LHCN-M2 (cell line): ENCODE results near the gene MTF2. TPM values are rescaled to one million over a fixed set of nuclear protein-coding genes. Genes with fewer than 3 reads are reported as not detected.
"Not testable (repeated sequence)": the region's sequence is repeated elsewhere in the genome, so short reads cannot be mapped to it uniquely, and the experiment has no call there.

Experiments
- DNase-seq: peaks from one replicate; pipeline ENCODE4 v3.0.0-alpha.2; 2012; ENCODE audit warnings: low read depth
- polyA plus RNA-seq: library from polyadenylated mRNA; unstranded; fragments of >200 nt; gene quantifications from one replicate; pipeline ENCODE4 v1.2.1, GENCODE V29; 2012; ENCODE audit warnings: missing spikeins
- total RNA-seq: library from RNA; depleted of rRNA; stranded (reverse); fragments of >200 nt; gene quantifications from 2 replicates; pipeline ENCODE4 v1.2.3, GENCODE V29; 2014; rRNA removed

MTF2 gene
- total RNA-seq: 13.3 and 17.4 TPM in 2 replicates
- polyA plus RNA-seq: 5.9 TPM

DNA sequence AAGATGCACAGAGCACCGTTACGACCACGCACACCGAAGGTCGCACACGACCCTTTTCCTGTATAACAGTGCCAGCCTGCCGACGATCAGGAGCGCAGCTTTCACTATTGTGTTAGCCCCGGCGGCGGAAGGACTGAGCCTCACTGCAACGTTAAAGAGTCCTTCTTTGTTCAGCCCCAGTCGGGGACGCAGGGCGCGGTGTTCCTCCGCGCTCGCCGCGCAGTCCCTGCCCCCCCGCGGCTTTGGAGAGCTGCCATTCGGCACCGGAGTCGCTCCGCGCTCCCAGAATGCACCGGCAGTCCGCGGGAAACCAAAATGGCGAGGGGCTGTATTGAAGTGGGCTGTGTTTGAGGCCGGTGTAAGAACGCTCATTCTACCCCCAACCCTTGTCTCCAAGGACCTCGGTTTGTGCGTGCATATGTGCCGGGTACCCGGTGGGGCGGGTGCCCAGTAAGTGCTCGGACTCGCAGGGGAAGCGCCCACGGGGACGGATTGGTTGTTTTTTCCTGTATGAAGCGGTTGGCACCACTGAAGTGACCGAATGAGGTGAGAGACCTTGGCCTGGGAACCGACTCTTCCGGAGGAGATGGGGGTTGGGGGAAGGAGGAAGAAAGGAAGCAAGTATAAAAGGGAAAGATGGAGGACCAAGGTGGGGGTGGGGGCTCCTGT is at the start of gene MTF2:
MTF2 (plus strand) TSS at position 298 of the 669 bp plus-strand sequence; CDS start at position 542, 244 bp downstream.
- peak; percentile 97 for DNase-seq

DNA sequence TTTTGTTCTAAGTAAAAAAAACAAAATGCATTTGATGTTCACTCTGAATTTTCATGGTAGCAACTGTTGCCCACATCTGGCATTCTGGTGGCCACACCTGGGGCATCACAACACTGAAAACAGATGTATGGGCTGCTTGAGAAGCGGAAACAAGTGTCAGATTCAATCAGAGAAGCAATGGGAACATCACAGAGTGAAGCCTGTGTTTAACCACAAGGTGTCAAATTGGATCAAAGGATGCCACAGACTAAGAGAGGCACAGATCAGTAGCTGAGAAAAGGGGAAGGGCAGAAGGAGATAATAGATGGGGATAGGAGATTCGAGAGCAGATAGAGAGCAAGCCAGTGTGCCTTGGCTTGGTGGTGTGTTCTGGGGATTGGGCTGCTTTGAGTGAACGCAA is 49.8 kb upstream of the MTF2 start:
- no peak for DNase-seq

DNA sequence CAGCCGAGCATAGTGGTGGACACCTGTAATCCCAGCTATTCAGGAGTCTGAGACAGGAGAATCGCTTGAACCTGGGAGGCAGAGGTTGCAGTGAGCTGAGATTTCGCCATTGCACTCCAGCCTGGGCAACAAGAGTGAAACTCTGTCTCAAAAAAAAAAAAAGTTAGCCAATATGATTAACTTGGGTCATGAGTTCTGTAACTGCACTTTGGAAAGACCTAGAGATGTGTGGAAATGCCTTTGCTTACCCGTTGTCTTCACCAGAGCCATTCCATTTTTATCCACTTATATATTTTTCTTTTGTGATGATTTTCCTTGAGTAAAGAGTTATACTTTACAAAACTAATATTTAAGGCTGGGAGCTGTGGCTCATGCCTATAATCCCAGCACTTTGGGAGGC is 48.9 kb upstream of the MTF2 start:
- not testable (repeated sequence) for DNase-seq

DNA sequence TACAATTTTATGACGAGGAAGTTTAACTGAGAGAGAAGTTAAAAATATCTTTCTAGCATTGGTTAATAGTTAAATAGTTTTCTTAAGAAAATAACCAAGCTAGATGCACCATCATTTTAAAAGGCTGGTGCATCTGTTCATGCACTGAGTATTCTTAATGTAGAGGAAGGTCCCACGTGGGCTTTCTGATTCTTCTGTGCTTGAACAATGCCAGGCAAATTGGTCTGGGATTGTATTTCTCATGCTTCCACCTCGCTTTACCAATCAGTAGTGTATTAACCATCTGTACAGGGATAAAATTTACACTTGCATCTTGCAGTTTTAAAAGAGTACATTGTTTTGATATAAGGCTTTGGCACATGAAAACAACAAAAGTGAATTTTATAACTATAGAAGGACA is 47.4 kb upstream of the MTF2 start:
- DNase-seq: no peak

DNA sequence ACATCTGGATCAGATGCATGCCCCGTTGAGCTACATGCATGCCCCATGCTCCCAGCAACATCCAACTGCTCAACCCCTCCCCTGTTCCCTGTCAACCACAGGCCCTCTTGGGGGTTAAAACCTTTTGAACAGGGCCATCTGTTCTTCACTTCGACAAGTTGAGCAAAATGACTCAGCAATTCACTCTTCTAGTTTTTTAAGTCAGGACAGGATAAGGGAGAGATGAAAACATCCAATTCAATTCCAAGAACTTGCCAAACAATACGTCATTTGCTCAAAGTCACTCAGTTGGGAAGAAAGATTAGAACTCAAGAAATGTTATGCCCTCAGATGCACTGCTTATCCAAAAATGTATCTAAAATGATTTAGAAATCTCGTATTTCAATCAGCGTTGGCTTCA is 46.1 kb upstream of the MTF2 start:
- DNase-seq: peak; percentile 11

DNA sequence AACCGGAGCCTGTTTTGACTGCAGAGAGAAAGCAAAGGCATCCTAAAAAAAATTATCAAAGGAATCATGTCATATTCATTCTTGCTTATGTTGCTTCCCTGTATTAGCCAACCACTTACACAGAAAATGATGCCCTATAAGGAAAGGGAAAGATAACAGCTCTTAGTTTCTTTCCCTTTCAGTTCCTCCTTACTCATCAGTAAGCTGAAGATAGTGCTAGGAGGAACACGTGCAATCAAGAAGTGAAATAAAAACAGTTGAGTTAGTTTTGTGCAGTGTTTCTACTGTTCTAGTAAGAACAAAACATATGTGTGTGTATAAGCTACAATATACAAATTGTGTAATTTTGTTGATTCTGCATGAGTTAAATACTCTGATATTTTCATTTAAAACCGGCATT is 45.3 kb upstream of the MTF2 start:
- no peak for DNase-seq

DNA sequence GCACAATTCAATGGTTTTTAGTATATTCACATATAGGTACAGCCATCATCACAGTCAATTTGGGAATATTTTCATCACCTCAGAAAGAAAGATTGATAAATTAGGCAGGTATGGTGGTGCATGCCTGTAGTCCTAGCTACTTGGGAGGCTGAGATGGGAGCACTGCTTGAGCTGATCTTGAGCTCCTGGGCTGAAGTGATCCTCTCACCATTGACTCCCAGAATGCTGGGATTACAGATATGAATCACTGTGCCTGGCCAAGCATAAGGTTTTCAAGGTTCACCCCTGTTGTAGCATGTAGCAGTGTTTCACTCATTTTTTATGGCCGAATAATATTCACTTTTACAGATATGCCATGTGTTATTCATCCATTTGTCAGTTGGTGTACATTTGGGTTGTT is 44.7 kb upstream of the MTF2 start:
- DNase-seq: no peak

DNA sequence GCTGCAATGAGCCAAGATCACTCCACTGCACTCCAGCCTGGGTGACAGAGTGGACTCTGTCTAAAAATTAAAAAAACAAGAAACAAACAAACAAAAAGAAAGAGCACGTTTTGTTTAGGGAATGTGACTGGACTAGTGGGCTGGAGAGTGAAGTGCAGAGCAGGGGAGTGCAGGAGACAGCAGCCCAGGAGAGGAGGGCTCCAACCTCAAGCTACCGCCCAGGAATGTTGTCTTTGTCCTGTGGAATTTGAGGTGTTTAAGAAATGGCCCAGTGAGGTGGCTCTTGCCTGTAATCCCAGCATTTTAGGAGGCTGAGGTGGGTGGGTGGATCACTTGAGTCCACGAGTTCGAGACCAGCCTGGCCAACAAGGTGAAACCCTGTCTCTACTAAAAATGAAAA is 42.4 kb upstream of the MTF2 start:
- no peak for DNase-seq

DNA sequence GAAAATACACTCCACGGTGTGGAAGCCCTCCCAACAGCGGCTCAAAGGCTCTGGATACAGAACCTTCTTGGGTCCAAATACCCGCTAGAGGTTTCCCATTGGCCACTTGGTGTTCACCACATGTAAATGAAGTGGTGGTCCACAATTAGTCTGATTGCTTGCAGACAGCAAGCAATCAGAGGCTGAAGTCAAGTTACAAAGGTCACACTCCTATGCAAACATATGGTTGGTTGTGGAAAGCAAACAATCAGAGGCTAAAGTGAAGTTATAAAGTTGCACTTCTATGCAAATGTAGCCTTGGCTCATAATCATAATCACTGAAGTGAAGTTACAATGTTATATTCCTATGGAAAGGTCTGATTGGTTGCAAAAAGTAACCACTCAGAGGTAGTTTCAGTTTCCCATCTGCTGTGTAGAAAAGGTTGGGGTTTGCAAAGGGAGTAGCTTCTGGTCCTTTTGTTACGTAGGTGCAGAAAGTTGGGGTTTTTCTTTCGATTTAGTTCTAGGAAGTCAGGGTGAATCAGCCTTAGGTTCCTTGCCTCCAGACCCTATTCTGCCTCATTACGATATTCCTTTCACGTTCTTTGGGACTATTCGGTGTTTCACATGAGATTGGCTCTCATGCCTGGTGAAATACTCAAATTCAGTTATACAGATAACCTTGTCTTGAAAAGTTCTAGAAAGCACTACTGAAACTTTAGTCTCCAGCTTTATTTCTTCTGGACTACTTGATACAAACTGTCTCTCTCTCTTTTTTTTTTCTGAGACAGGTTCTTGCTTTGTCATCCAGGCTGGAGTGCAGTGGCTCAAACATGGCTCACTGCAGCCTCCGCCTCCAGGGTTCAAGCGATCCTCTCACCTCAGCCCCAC is 36.7 kb upstream of the MTF2 start:
- no peak for DNase-seq

DNA sequence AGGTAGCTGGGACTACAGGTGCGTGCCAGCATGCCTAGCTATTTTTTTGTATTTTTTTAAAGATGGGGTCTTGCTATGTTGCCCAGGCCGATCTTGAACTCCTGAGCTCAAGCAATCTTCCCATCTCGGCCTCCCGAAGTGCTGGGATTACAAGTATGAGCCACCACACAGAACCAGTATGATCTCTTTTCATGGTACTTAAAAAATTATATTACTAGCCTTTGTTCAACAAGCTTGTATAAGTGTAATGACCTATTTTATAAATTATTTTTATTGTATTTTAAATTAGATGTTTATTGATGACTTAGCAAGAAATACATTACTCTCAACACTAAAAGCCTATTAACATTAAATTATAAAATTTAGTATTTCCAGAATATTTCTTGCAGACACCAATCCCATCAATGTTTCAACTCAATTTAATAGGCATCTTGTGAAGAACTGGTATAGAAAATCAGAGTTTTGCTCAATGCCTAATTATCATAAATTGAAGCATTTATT is 36.0 kb upstream of the MTF2 start:
- no peak for DNase-seq

DNA sequence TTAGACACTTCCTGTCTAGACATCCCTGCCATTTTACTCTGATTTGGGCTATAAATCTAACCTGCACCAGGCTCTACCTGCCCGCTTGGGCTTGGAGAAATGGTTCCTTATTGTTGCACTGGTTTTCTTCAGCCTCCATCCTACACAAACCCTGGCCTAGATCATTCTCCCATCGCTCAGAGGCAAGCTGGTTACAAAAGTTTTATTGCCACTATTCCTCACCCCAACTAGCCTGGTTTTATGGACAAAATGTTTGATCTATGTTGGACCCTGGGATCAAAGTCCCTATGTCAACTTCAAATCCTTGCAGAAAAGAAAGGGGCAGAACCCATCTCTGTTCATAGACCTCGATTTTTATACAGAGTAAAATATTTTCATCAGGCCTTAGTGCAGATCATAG is 31.5 kb upstream of the MTF2 start:
- no peak for DNase-seq

DNA sequence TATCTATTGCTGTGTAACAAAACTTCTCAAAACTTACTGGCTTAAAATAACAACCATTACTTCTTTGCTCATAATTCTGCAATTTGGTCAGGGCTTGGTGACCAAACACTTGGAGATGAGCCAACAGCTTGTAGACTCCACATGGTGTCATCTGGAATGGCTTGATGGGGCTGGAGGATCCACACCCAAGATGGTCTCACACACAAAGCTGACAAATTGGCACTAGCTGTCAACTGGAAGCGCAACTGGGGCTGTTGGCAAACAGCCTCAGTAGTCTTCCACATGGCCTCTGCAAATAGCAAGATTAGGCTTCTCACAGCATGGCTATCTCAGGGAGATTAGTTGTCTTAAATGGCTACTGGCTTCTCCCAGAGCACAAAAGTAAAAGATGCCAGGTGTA is 27.1 kb upstream of the MTF2 start:
- peak; percentile 6 for DNase-seq

DNA sequence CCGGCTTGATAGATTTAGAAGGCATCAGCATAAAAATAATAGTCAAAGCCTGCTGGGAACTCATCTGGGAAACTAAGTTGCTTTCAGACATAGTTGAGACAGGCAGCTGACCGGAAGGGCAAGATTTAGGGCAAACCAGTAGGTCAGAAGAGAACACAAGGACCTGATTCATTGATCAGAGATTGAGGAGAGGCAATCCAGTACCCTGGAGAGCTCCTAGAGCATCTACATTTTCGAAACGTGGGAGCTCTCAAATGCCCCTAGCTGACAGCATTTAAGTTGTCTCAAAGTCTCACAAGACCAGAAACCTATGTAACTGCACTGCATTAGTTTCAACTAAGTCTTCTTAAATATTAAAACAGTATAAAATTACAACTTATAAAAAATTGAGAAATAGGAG is 22.9 kb upstream of the MTF2 start:
- peak; percentile 26 for DNase-seq

DNA sequence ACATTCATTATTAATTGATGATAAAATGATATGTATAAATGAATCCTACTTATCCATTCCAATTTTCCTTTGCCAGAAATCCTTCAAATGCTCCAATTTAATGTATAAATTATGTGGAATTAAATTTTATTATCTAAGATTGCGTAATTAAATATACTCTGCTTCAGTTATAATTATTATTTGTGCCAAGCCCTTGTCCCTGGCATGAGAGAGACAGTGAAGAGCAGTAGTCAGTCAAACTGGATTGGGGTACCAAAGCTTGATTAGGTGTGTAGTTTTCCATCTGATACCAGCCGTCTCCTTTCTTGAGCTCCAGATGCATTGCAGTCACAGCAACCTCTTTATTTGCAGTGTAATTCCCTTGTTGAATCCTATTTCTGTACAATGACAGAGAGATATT is 22.4 kb upstream of the MTF2 start:
- DNase-seq: no peak

DNA sequence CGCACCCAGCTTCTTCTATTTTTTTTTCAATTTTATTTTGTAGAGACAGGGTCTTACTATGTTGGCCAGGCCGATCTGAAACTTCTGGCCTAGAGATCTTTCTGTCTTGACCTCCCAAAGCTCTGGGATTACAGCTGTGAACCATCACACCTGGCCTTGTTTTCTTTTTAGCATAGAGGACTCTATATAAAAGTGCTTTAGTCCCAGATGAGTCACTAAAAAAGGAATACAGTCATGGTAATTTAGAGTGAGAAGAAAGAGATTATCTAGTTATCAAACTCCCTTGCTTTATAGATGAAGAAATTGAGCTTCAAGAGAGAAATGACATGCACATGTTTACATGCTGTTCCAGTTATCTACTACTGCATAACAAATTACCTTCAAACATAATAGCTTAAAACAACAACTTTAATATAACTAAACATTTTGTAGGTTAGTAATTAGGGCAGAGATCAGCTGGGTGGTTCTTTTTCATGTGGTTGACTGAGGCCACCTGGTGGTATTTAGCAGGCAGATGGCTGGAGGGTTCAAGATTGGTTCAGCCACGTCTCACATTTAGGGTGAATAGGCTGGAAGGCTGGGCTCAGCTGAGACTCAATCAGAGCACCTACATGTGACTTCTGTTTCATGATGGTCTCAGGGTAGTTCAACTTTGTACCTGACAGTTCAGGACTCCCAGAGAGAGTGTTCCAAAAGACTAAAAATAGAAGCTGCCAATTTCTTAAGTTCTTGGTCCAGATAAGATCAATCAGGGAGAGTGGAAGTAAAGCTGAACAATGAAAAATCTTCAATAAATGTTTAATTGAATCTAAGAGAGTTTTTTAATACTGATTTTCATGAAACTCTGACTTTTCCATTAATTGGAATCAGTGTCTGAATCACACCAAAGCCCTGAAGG is 16.9 kb upstream of the MTF2 start:
- peak; percentile 41 for DNase-seq

DNA sequence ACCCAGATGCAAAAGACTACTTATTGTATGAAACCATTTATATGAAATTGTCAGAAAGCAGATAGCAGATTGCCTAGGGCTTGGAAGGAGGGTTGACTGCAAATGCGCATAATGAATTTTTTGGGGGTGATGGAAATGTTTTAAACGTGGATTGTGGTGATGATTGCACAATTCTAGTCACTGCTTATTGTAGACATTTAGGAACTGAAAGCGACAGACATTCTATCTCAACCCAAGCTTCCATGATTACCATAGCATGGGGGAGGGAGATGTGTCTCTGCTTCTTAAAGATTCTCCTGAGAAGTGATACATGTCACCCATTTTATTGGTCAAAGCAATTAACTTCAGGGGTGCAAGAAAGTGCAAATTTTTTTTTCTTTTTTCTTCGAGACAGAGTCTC is 2.8 kb upstream of the MTF2 start:
- no peak for DNase-seq

DNA sequence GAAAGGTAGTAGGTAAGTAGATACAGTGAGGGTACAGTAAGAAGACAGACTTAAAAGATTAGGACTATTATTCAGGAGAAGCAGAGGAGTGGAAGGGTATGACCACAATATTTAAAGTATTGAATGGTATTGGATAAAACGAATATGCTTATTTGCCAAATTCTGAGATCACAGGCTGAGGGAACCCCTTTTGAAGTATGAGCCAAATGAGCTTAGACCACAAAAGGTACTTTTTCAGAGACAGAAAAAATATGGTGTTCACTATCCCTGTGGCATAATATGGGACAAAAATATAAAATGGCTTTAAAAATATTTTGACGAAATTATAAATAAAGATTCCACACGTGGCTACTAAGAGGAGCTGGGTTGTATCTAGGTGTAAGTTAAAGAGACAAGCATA is 880 bp upstream of the MTF2 start:
- DNase-seq: no peak

DNA sequence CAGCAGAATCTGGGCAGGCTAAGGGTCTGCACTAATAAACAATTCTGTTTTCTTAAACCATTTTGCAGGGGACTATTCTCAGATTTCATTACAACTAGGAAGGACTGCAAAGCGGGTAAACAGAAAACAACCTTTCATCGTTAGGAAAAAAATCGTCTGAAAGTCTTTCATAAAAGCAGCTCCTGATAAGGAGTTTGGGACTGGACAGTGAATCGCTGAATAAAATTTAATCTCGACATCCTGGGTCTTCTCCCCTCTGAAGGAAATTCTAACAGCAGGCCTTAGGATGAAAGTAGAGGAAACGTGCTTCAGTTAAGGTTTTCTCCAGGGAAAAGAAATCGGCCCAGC is 471 bp upstream of the MTF2 start:
- no peak for DNase-seq

DNA sequence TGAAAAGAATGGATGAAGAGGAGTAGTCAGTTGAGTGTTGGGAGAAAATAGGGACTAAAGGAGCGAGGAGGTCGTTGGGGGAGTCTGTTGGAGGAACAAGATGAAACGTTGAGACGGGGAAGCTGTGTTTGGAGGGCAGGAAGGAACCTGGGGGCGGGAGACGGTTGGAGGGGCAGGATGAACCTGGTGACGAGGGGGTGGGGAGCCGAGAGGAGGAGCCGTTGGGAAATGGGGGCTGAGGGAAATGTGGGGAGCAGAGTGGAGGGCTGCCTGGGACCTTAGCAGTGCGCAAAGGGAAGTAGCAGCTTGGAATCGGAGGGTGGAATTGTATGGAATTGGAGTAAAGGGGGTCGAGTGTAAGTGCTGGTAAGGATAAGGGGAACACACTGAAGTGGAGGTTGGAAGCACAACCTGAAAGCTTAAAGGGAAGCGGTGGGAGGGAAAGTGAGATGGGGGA is 630 bp downstream of the MTF2 start:
- peak; percentile 5 for DNase-seq

DNA sequence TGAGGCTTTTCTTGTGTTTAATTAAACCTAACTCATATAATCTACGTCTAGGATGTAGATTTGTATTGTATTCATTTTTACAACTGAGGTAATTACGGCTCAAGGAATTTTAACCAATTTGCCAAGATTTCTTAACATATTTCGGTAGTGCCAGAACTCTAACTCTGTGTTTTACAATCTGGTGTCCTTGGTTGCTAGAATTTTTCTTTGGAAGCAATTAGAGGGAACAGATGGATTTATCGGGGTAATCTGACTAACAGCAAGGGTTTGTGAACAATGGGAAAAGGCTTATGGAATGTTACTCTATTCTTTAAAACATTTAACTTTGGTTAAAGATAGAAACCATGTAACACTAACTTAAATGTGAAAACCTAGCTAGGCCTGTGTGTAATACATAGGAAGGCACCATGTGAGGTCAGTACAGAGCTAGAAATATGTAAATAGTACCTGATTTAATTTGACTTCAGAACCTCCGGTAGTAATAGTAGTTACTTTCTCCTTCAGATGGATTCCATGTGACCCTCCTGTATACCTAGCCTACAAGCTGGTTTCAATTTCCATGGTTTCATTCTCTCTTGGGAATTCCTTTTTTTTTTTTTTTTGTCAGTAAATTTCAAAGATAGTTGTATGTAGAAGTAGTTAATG is 1.2 kb downstream of the MTF2 start:
- peak; percentile 76 for DNase-seq

DNA sequence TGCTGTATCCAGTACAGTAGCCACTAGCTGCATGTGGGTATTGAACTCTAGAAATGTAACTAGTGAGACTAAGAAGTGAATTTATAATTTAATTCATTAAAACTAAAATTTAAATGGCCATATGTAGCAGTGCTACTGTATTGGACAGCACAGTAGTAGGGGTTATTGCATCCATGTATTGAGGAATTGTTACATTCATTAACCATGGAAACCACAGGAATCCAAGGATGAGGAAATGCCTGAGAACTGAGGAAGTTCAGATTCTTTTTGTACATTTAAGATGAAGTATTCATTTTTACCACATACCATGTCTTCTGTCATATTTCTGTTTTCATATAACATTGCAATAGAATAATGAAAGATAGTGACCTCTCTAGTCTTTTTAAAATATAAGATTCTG is 2.6 kb downstream of the MTF2 start:
- DNase-seq: peak; percentile 79
